Activated T-cell treated with anti-CD3 and anti-CD28 coated beads, Interleukin-2, amount 50 U/mL, for 4 hours (primary cell): Measurements from ENCODE around the gene CD34. TPM values are rescaled to one million over a fixed set of nuclear protein-coding genes. Genes with fewer than 3 reads are reported as not detected.

Source experiments
- ATAC-seq, 2 donors: fragments of 200-7000 bp; cut with Tn5 transposase; one replicate each; pipeline ENCODE4 v1.10.0; 2021
- DNase-seq: peaks from one replicate; pipeline ENCODE4 v3.0.0-alpha.2; 2020
- H3K27me3 Mint-ChIP-seq: one replicate; pipeline ENCODE4 v1.8.0; 2021; ENCODE audit warnings: low read depth, mixed read lengths
- H3K36me3 Mint-ChIP-seq: one replicate; pipeline ENCODE4 v1.8.0; 2022; ENCODE audit warnings: mixed read lengths; ENCODE audit not compliant: insufficient read depth
- H3K4me1 Mint-ChIP-seq: one replicate; pipeline ENCODE4 v1.8.0; 2021; ENCODE audit warnings: low read depth, mixed read lengths
- H3K4me3 Mint-ChIP-seq: one replicate; pipeline ENCODE4 v1.8.0; 2021; ENCODE audit warnings: mild to moderate bottlenecking, moderate library complexity, mixed read lengths
- H3K9me3 Mint-ChIP-seq: one replicate; pipeline ENCODE4 v1.8.0; 2021; ENCODE audit warnings: mixed read lengths
- total RNA-seq, 3 donors: library from RNA; stranded (reverse); gene quantifications; one replicate each; pipeline ENCODE4 v1.2.1, GENCODE V29; 2021

Gene CD34
- total RNA-seq, 3 donors from 2014 or later: 0.05 to 0.20 (median 0.08) TPM

- peaks cover 30% of the 10 kb centered on the region for H3K36me3 Mint-ChIP-seq
- ATAC-seq: no peak
- H3K9me3 Mint-ChIP-seq: no peaks in the 10 kb centered on the region
- no peak overlapping the region for H3K4me3 Mint-ChIP-seq
- no peak for DNase-seq
- peaks cover 82% of the 10 kb centered on the region for H3K4me1 Mint-ChIP-seq
- H3K27me3 Mint-ChIP-seq: no peaks in the 10 kb centered on the region
Observed at GRCh38 chr1:207852576-207853371, 58.2 kb downstream of the CD34 start.

GRCh38 chr1:207851696-207852095 lies 59.2 kb downstream of the CD34 start:
- ATAC-seq: no peak
- Mint-ChIP-seq H3K36me3 (peaks cover 24% of the 10 kb centered on the region), H3K27me3 (no peaks in the 10 kb centered on the region), H3K9me3 (no peaks in the 10 kb centered on the region), H3K4me1 (peaks cover 79% of the 10 kb centered on the region), H3K4me3 (no peak overlapping the region)
- no peak for DNase-seq

DNA sequence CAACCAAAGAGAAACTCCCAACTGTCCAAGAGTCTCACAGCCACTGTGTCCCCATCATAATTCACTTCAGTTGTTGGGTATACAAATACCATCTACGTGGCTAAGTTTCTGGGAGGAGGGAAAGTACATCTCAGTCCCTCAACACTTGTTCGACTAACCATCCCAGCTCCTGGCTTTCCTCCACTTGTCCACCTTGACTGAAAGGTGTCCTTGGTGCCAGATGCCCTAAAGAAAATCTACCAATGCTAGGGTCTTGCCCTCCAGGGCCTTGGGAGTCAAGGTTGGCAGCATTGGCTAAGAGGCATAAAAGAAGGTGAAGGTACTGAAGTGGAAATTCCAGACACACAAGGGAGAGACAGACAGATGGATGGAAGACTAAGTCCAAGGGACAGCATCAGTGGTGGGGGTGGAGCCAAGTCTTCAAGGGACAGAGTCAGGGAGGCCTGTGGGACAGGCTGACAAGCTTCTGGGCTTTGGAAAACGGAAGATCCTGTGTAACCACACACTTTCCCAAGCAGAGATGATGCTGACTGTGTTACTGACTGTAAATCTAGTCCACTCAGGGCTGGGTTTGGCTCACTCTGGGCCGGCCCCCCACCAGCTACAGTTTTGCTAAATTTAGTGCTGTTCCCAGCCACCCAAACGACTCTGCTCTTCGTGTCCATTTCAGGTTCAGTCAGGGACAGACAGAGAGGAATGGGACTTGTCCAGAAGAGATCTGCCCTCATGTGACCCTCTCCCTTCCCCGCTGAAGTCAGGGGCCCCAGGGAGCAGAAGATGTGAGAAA lies 60.1 kb downstream of the CD34 start:
- Mint-ChIP-seq H3K4me1 (peaks cover 76% of the 10 kb centered on the region), H3K9me3 (no peaks in the 10 kb centered on the region), H3K4me3 (no peak overlapping the region), H3K27me3 (no peaks in the 10 kb centered on the region), H3K36me3 (peaks cover 20% of the 10 kb centered on the region)
- no peak for ATAC-seq
- DNase-seq: no peak

DNA sequence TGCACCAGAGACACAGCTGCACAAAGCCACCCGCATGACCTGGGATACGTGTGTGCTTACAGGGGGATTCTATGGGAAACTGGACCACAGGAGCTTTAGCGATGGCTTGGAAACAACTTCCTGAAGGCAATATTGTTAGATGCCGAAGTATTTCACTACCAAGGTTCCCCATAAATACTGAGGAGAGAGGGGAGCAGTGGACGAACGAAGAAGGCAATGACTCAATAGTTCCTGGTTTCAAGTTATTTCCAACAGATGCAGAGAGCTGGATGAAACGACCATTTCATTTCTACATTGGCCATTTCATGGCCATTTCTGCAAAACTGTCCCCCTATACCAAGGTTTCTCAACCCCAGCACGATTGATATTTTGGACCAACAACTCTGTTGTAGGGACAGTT lies 61.3 kb downstream of the CD34 start:
- Mint-ChIP-seq H3K4me1 (peaks cover 80% of the 10 kb centered on the region), H3K27me3 (no peaks in the 10 kb centered on the region), H3K36me3 (peaks cover 23% of the 10 kb centered on the region), H3K4me3 (no peak overlapping the region), H3K9me3 (no peaks in the 10 kb centered on the region)
- no peak for DNase-seq
- ATAC-seq: no peak

GRCh38 chr1:207849016-207849415 lies 61.9 kb downstream of the CD34 start:
- DNase-seq: no peak
- no peaks in the 10 kb centered on the region for H3K27me3 Mint-ChIP-seq
- H3K9me3 Mint-ChIP-seq: no peaks in the 10 kb centered on the region
- no peak for ATAC-seq
- peaks cover 23% of the 10 kb centered on the region for H3K36me3 Mint-ChIP-seq
- no peak overlapping the region for H3K4me3 Mint-ChIP-seq
- peaks cover 84% of the 10 kb centered on the region for H3K4me1 Mint-ChIP-seq

GRCh38 chr1:207848234-207848633 lies 62.7 kb downstream of the CD34 start:
- ATAC-seq (peak; percentile 90 to 93), DNase-seq (no peak)
- Mint-ChIP-seq H3K4me3 (peak overlapping the region; percentile 6), H3K9me3 (no peaks in the 10 kb centered on the region), H3K4me1 (peaks cover 85% of the 10 kb centered on the region), H3K36me3 (peaks cover 27% of the 10 kb centered on the region), H3K27me3 (no peaks in the 10 kb centered on the region)

- DNase-seq: no peak
- Mint-ChIP-seq H3K4me1 (peaks cover 83% of the 10 kb centered on the region), H3K27me3 (no peaks in the 10 kb centered on the region), H3K4me3 (no peak overlapping the region), H3K9me3 (no peaks in the 10 kb centered on the region), H3K36me3 (peaks cover 22% of the 10 kb centered on the region)
- no peak for ATAC-seq
Observed at GRCh38 chr1:207847116-207847515, 63.8 kb downstream of the CD34 start.

GRCh38 chr1:207845109-207845508 lies 65.8 kb downstream of the CD34 start:
- Mint-ChIP-seq H3K36me3 (peaks cover 10% of the 10 kb centered on the region), H3K9me3 (no peaks in the 10 kb centered on the region)

GRCh38 chr1:207844371-207844770 lies 66.6 kb downstream of the CD34 start:
- Mint-ChIP-seq H3K4me1 (peaks cover 74% of the 10 kb centered on the region), H3K9me3 (no peaks in the 10 kb centered on the region), H3K4me3 (no peak overlapping the region), H3K27me3 (no peaks in the 10 kb centered on the region), H3K36me3 (peaks cover 11% of the 10 kb centered on the region)
- no peak for DNase-seq
- ATAC-seq: no peak

More at GRCh38 chr1:207845109-207845508, 65.8 kb downstream of the CD34 start:
- Mint-ChIP-seq H3K4me3 (peak overlapping the region; percentile 27), H3K27me3 (no peaks in the 10 kb centered on the region), H3K4me1 (peaks cover 76% of the 10 kb centered on the region)
- DNase-seq: no peak
- ATAC-seq: no peak

- H3K4me1 Mint-ChIP-seq: peaks cover 77% of the 10 kb centered on the region
- no peak for ATAC-seq
Observed at GRCh38 chr1:207842506-207842905, 68.4 kb downstream of the CD34 start.

DNA sequence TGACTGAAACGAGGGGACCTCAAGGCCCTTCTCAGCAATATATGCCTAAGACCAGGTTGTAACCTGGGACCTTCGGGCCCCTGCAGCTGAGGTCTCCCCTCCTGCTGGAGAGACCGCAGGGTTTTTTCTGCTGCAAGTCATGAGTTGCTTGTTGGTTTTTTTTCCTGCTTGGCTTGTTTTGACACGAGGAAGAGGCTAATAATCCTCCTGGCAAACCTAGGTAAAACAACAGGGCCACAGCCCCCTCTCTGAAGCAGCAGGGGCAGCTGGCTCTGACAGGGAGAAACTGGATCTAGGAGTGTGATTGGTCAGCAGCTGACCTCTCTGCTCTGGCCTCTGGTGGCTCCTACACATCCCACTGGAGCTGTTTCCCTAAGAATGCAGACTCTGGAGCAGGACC lies 69.0 kb downstream of the CD34 start:
- no peaks in the 10 kb centered on the region for H3K27me3 Mint-ChIP-seq
- peaks cover 80% of the 10 kb centered on the region for H3K4me1 Mint-ChIP-seq
- H3K4me3 Mint-ChIP-seq: no peak overlapping the region
- no peak for ATAC-seq
- H3K36me3 Mint-ChIP-seq: peaks cover 22% of the 10 kb centered on the region
- no peaks in the 10 kb centered on the region for H3K9me3 Mint-ChIP-seq
- DNase-seq: no peak

More at GRCh38 chr1:207842506-207842905, 68.4 kb downstream of the CD34 start:
- DNase-seq: no peak
- Mint-ChIP-seq H3K36me3 (peaks cover 20% of the 10 kb centered on the region), H3K27me3 (no peaks in the 10 kb centered on the region), H3K9me3 (no peaks in the 10 kb centered on the region), H3K4me3 (no peak overlapping the region)

DNA sequence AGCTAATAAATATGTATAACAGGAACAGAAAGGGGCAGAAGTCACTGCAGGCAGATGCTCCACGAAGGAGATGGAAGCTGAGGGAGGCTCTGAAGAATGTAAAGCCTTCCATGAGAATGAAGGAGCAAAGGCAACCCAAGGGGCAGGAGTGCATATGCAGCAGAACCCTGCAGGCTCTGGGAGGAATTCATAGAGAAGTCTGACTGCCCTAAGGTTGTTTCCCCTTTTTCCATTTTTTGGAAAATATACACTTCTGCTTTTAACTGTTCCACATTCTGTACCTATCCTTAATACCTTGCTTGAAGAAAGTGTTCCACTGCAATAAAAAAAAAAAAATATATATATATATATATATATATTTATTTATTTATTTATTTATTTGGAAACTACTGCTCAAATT lies 69.6 kb downstream of the CD34 start:
- DNase-seq (no peak), ATAC-seq (no peak)
- H3K9me3 Mint-ChIP-seq: no peaks in the 10 kb centered on the region
- peaks cover 24% of the 10 kb centered on the region for H3K36me3 Mint-ChIP-seq
- H3K4me1 Mint-ChIP-seq: peaks cover 83% of the 10 kb centered on the region
- H3K27me3 Mint-ChIP-seq: no peaks in the 10 kb centered on the region
- no peak overlapping the region for H3K4me3 Mint-ChIP-seq

GRCh38 chr1:207840380-207840779 lies 70.5 kb downstream of the CD34 start:
- Mint-ChIP-seq H3K27me3 (no peaks in the 10 kb centered on the region), H3K36me3 (peaks cover 22% of the 10 kb centered on the region), H3K4me3 (no peak overlapping the region), H3K9me3 (no peaks in the 10 kb centered on the region), H3K4me1 (peaks cover 82% of the 10 kb centered on the region)
- no peak for ATAC-seq
- DNase-seq: no peak

DNA sequence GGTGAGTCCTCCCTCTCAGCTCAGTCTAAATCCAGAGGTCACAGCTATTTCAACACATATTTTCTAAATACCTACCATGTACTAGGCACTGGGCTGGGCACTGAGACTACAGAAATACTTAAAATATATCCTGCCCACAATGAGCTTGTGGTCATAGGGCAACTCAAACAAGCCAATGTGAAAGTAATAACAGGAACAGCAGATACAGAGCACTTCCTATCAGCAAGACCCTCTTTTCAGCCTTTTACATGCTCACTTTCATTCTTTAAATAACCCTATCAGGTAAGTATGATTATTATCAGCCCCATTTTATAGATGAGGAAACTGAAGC lies 71.9 kb downstream of the CD34 start:
- ATAC-seq (peak in 1 of 2 donors; percentile 23), DNase-seq (no peak)
- H3K27me3 Mint-ChIP-seq: no peaks in the 10 kb centered on the region
- peaks cover 84% of the 10 kb centered on the region for H3K4me1 Mint-ChIP-seq
- no peaks in the 10 kb centered on the region for H3K9me3 Mint-ChIP-seq
- H3K4me3 Mint-ChIP-seq: no peak overlapping the region
- H3K36me3 Mint-ChIP-seq: peaks cover 23% of the 10 kb centered on the region
